ENCODE results near the gene PRKCA.
"Not testable (repeated sequence)": the region's sequence is repeated elsewhere in the genome, so short reads cannot be mapped to it uniquely, and the experiment has no call there.

The PRKCA gene

DNA sequence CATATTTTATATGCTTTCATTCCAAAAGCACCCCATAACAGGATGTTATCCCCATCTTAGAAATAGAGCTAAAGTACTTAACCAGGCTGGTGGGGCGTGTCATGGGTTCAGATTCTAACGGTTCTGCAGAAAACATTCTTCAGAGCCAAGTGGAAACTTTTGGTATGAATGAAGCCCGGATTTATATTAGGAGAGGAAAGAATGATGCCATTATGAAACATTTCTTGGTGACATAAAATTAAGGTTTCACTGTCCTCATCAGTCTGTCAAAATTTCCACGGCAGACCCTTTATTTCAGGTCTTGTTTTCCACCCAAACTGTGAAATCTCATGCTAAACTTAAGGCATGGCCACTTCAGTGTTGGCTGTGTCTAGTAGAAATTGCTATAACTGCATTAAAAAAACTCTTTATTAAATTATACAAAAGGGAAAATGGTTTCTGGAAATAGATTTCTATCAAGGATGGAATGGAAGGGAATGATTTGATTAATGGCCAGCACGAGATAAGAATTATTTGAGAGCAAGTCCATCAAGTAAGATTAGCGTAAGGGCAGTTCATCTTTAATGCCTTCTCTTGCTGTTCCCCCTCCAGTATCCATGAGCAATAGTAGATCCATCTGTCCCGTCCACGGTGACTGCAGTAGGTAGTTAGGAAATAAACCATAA lies 11.7 kb downstream of the PRKCA start:
- intact Hi-C loops (cut with DNase I): no loop called here
- no peak for DNase-seq

DNA sequence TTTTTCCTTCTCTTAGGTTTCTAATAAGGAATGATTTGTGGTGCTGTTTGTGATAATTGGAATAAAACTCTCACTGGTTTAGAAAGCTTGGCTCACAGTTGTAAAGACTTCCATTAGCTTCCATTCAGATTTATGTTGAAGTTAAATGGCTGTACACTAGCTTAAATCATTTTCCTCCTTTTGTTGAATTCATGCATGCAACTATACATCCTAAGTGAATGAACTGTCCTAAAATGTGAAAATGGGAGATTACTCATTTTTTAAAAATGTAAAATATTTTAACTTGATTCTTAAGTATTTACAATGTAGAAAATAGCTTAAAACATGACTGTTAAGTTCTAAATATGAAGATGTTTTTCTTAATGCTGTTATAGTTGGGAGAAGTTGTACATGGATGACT lies 15.2 kb downstream of the PRKCA start:
- intact Hi-C loops (cut with DNase I): no loop called here

DNA sequence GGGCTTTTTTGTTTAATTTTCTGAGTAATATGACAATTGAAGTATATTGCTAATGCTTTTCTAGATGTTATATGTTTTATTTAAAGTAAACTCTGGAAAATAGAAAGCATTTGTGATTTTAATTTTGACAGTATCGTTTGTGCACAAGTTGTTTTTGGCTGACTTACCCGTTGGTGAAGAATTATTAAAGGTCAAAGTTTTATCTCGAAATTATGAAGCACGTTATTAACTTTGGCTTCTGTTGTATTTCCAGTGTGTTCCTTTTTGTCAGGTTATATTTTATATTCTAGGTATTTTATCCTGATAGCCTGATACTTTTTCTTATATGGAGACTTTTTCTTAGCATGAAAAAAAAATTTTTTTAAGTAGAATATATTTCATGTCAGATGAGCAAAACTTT lies 16.8 kb downstream of the PRKCA start:
- no peak for DNase-seq
- intact Hi-C loops (cut with DNase I): no loop called here

More for the DNA sequence above, 15.2 kb downstream of the PRKCA start:
- no peak for DNase-seq

DNA sequence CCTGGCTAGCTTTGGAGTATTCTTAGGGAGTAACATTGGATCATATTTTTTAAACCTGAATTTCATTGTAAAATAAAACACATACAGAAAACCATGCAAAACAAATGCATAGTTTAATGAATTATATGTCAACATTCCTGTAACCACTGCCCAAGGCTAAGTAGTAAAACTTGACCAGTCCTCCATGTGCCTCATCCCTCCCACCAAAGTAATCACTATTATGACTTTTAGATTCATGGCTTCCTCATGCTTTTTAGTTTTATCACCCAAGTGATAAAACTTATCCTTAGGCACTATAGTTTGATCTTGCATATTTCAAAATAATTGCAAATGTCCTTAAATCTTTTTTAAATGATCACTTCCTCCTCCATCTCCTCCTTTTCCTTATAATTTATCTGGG lies 20.4 kb downstream of the PRKCA start:
- intact Hi-C loops (cut with DNase I): no loop called here
- DNase-seq: no peak

DNA sequence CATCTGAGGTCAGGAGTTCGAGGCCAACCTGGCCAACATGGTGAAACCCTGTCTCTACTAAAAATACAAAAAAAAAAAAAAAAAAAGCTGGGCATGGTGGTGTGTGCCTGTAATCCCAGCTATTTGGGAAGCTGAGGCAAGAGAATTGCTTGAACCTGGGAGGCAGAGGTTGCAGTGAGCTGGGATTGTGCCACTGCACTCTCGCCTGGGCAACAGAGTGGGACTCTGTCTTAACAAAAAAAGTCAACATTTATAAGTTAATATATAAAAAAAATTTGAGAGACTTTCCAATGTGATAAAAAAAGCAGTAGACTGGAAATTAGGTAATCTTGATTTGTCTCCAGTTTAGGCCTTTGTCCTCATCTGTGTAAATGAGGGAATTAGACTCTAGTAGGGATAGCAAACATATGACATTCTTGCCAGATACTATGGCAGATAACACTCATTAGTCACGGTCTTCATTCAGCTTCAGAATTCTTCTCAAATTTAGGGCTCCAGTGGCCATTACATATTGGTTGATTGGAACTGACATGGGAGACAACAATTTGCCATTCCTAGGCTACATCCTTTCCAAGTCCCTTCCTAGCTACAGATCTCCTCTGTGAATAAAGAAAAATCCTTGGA lies 22.1 kb downstream of the PRKCA start:
- DNase-seq; intact Hi-C loops (cut with DNase I): not testable (repeated sequence)

DNA sequence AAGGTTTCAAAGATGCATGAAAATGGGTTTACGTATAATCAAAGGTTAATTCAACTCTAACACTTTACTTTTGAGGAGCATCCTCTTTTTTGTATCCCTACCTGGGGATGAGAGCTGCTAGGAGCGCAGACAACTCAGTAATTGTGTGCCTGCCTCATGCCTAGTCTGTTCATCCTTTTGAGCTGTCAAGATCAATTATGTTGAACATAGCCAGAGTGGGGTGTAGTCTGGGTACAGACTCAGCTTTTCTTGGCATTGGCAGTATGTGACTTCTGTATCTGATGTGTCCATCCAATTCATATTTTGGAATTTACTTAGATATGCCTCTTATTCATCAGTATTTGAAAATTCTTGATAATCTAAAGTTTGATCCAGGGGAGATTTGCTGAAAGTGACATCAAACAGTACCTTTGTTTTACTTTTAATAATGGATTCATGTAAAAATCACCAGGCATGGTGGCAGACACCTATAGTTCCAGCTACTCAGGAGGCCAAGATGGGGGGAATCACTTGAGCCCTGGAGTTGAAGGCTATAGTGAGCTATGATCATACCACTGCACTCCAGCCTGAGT lies 24.1 kb downstream of the PRKCA start:
- DNase-seq: no peak
- intact Hi-C loops (cut with DNase I): no loop called here

DNA sequence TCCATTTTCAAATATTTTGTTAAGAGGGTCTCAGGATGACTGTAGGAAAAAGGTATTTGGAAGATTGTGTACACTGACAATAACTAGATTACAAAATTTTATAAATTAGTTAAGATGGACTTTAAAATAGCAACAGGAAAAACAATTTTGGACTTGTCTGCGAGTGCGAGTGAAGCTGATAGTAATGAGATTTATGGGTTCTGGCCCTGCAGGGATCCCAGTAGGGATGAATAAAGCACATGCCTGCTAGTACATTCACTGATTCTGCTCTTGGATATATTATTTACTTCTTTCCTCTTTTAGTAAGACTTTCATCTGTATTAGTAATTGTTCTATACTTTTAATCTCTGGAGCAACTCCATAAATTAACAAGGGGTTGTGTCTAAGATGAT lies 28.2 kb downstream of the PRKCA start:
- intact Hi-C loops (cut with DNase I): no loop called here
- no peak for DNase-seq

DNA sequence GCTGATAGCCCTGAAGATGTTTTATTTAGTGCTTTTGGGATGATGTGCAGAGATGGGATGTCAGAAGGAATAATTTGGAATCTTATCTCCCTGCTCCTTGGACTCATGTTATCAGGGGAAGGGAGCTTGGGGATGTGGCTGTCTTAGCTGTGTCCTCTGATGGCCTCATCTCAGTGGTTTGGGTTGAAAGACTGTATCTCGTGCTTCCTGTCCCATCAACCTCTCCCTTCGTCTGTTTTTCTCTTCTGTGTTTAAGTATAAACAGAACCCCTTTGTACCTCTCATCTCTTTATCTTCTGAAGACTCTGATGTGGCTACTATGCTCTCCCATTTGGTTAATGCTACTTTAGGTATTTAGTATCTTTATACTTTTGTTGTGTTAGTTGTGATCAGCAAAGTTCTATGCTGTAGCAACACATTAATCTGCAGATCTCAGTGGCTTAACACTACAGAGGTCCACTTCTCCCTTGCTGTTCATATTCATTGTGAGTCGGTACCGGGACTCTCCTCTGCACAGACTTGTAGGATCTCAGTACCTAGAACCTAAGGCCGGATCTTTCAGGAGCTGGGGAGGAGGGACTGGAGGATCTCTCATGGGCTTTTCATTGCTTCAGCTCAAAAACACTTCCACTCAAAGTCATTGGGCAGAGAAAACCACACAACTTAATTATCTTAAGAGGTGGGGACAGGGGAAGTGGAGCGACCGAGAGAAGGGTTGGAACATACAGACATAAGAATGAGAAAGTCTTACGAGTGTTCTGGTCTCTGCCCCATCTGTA lies 28.8 kb downstream of the PRKCA start:
- intact Hi-C loops (cut with DNase I): no loop called here
- no peak for DNase-seq

DNA sequence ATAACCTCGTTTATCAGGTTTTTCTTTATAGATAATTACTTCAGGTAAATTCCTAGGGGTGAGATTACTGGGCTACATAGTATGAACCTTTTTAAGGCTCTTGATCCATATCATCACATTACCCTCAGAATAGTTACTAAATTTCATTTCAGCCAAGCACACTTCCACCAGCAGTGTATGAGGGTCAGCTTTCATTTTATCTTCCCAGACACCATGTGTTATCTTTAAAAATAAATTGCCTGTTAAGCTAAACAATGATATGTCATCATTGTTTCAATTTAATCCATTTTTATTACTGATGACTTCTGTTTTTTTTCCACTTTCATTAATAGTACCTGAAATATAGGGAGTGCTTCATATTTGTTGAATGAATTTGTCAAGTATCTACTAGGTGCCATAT lies 33.4 kb downstream of the PRKCA start:
- intact Hi-C loops (cut with DNase I): no loop called here
- DNase-seq: no peak

DNA sequence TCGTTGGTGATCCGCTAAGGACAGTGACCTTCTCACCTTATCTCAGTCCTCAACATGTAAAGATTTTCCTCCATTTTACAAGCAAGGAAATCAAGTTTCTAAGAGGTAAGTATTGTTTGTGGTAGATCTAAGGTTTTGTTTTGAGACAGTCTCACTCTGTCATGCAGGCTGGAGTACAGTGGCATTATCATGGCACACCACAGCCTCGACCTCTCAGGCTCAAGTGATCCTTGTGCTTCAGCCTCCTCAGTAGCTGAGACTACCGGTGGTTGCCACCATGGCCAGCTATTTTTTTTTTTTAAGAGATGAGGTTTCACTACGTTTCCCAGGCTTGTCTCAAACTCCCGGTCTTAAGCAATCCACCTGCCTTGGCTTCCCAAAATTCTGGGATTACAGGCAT lies 34.9 kb downstream of the PRKCA start:
- DNase-seq: no peak
- intact Hi-C loops (cut with DNase I): no loop called here

DNA sequence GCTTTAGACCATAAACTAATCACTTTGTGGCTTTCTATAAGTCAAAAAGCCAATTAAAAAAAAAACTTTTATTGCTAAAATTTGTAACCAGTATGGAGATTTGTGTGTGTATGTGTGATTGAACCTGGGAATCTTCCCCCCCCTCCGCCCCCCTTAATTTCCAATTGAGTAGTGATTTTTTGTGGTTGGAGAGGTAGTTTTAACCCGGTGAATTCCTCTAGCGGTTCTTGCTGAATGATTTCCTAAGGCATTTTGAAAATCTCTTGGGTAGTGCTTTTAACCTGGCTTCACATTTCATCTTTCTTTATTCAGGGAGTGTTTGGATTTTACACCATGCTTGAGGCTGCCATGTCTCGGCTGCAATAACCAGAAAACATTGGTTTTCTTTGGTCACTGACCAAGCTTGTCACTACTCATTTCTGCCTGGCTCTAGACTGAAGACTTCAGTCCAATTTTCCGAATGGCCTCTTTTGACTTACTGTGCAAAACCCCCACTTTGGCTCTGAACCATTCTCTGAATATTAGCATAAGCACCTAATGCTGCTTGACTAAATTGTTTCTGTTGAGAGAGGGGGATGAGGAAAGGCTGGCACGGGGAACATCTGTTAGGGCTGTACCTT lies 35.6 kb downstream of the PRKCA start:
- intact Hi-C loops (cut with DNase I): no loop called here
- DNase-seq: no peak

DNA sequence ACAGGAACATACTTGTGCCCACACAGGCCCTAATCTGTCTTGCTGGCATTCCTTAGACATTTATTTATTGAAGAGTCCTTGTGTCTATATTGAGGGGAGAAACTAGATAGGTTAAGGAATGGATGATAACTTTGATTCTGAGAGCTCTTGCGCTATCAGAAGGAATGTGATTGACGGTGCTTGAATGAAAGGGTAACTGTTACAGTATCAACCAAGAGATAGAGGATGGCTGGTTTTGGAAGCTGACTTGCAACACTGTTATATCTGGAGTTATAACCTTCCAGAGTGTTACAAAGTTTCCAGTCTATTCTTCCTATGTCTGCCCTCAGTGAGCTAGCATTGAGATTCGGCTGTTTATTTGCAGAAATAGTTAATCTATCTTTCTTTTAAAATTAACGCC lies 36.5 kb downstream of the PRKCA start:
- no peak for DNase-seq
- intact Hi-C loops (cut with DNase I): no loop called here

DNA sequence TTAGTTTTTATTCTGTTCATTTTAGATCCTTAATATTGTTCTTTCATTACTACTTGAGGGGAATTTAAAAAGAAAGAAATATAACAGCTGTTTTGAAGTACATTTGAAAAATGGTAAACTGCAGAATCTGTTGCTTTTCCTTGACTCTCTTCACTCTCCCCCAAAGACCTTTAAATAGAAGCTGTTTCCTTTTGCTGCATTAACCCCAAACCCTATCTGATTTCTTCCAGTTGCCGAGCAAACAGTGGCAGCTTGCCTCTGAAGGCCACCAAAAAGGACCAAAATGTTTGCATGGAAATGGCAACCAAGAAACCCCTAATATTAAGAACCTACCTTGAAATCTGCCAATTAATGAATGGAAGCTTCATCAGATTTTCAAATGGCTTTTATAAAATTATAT lies 37.1 kb downstream of the PRKCA start:
- no peak for DNase-seq
- intact Hi-C loops (cut with DNase I): no loop called here

DNA sequence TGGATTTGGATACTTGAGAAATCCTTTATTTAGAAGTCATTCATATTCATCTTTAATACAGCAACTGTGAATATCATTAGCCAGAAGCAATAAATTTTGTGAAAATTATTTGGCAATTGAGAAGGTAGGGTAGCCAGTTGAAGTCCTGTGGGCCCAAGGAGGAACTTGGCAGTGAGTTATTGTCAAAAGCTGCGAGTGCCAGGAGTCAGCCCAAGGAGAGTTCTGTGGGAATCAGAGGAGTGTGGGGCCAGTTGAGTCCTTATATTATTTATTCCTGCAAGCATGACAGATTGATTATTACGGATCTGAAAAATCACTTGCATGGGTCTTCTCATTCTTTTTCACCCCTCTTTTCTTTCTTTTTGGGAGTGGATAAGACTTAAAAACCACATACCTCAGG lies 38.3 kb downstream of the PRKCA start:
- DNase-seq: no peak
- intact Hi-C loops (cut with DNase I): no loop called here

DNA sequence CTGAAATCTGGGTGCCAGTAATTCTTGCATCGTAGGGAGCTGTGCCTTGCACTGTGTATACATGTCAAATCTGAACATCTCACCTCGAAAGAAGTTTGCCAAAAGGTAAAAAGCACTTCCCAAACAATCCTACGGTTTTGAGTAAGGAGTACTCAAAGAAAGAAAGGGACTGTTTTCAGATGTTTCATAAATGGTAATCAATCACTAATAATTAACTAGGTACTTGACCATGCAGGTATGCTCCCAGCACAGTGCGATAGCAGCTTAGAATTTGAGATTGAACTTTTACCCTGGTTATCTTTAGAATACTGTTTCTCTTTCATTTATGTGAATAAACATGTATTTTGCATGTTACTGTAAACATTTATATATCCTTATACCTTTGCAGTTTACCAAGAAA lies 39.0 kb downstream of the PRKCA start:
- intact Hi-C loops (cut with DNase I): no loop called here
- DNase-seq: no peak

DNA sequence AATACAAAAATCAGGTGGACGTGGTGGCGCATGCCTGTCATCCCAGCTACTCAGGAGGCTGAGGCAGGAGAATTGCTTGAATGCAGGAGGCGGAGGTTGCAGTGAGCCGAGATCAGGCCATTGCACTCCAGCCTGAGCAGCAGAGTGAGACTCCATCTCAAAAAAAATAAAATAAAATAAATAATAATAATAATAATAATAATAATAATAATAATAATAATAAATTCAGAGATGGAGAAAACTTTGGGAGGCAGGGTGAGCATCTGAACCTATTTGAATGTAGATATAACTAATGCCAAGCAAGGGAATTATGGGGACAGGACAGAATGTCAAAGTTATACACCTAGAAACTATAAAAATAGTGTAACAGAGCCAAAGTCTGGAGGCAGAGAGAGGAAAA lies 39.9 kb downstream of the PRKCA start:
- intact Hi-C loops (cut with DNase I); DNase-seq: not testable (repeated sequence)

DNA sequence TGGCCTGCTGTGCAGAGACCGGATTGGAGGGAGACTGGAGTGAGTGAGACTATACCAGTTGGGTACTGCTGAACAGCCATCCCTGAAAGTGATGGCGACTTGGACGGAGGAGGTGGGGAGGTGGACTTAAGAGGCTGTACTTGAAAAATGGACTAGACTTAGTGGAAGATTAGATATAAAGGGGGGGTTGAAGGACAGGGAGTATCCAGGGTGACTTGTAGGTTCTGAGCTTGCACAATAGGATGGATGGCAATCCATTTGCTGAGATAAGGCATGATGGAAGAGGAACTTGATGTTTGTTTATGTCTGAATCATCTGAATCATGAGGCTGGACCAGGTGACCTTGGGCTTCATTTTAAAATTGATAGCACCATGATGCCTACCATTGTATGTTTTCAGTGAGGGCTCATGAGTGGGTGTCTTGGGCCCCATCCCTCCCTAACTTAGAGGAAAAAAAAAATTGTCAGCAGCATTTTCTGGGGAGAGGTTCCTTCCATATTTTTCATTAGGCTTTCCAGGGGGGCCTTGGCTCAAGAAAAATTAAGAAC lies 41.2 kb downstream of the PRKCA start:
- DNase-seq: no peak
- intact Hi-C loops (cut with DNase I): no loop called here

DNA sequence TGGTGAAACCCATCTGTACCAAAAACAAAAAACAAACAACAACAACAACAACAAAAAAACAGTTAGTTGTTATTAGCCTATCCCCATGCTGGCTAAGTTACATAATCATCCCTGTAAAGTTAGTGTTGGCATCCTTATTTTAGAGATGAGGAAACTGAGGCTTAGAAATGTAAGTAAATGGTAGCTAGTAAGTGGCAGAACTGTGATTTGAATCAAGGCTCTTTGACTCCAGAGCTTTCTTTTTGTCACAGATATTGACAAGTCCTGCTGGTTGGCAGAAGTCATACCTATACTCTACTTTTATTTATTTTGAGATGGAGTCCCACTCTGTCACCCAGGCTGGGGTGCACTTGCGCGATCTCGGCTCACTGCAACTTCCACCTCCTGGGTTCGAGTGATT lies 42.1 kb downstream of the PRKCA start:
- intact Hi-C loops (cut with DNase I): no loop called here
- no peak for DNase-seq

DNA sequence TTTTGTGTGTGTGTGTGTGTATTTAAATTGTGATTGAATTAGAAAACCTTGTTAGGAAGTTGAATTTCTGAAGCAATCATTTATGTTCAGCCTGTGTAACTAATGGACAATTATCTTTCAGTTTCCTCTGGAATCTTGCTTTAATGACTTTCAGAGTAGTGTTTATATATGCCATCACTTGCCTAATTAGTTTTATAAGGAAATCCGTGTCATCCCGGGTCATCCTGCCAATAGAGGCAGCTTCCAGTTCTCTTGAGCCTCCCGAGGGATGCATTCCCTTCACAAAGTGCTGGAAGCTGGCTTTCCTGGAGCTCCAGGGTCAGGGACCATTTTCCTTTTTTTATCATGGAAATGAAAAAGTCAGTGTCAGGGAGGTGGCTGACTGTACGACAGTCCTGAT lies 42.9 kb downstream of the PRKCA start:
- intact Hi-C loops (cut with DNase I): no loop called here
- DNase-seq: no peak

All from head of caudate nucleus (tissue), 42 donors.